ENCODE measurements around the gene NPY2R.

The NPY2R gene, protein sequence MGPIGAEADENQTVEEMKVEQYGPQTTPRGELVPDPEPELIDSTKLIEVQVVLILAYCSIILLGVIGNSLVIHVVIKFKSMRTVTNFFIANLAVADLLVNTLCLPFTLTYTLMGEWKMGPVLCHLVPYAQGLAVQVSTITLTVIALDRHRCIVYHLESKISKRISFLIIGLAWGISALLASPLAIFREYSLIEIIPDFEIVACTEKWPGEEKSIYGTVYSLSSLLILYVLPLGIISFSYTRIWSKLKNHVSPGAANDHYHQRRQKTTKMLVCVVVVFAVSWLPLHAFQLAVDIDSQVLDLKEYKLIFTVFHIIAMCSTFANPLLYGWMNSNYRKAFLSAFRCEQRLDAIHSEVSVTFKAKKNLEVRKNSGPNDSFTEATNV

GRCh38 chr4:155208258-155209054 is at the start of gene NPY2R:
TSS of gene NPY2R (plus strand) at chr4:155208636. CDS start at chr4:155213940, 5,304 bp downstream.
- no peak for DNase-seq (ENCODE audit: low spot score)

DNA sequence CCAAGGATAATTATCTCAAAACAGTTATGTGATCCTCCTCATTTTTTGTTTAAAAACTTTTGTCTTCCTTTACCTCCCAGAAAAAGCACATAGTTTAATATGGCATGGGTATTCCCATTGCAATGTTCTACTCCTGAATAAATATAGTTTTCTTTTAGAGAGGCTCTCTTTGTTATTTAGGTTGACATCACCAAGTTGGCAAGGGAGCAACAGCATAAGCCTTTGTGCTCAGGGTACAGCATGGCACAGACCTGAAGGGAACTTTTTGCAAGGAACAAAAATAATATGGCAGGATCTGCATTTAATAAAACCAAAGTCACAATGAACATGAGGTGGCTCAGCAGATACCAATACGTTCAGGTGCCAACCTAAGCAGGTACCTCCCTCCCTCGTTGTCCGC is 47.1 kb upstream of the NPY2R start:
- no peak for DNase-seq (ENCODE audit: low spot score)

- DNase-seq (ENCODE audit: low spot score): no peak
Observed at GRCh38 chr4:155164718-155165117, 43.7 kb upstream of the NPY2R start.

DNA sequence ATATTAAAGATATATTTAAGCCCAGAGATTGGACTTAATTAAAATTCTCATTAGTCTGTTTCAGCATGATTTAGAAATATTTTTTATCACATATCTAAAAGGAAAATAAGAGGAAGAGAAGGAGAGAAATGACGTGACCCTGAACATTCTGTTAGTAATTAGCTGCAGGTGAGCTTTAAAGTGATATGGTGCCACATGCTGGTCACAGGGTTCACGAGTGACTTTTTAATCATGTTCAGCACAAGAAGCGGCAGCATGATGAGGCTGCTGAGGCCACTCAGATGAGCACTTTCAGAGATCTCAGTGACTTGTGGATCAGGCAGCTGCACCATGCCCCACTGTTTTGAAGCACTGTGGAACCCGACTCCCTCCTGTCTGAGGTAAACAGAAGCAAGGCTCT is 37.9 kb upstream of the NPY2R start:
- no peak for DNase-seq (ENCODE audit: low spot score)

DNA sequence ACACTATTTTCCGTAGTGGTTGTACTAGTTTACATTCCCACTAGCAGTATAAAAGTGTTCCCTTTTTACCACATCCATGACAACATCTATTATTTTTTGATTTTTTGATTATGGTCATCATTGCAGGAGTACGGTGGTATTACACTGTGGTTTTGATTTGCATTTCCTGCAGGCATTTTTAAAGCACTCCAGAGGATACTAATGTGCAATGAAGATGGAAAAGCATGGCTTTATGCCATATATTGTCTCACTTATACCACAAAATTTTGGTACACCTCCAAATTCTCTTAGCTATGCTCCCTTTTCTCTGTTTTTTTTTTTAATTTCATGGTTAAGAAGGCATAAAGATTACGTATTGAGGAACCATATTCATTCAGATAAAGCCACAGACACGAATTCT is 35.1 kb upstream of the NPY2R start:
- DNase-seq (ENCODE audit: low spot score): no peak

DNA sequence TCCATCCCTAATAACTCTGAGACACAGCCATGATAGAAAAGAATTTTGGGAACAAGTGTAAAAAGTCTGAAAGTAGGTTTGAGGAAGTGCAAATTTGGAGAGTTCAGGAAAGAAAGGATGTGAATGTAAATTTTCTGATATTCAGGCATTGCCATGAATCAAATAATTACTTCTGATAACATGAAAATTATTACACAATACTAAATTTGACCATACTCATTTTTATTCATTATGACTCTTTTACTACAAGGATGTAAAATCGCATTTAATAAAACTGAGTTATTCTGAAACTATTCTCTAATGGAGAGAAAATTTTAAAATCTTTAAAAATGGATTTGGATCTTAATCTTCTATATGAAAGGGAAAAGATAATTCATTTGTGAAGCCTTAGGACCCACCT is 33.8 kb upstream of the NPY2R start:
- no peak for DNase-seq (ENCODE audit: low spot score)

- no peak for DNase-seq (ENCODE audit: low spot score)
Observed at GRCh38 chr4:155179216-155179615, 29.2 kb upstream of the NPY2R start.

DNA sequence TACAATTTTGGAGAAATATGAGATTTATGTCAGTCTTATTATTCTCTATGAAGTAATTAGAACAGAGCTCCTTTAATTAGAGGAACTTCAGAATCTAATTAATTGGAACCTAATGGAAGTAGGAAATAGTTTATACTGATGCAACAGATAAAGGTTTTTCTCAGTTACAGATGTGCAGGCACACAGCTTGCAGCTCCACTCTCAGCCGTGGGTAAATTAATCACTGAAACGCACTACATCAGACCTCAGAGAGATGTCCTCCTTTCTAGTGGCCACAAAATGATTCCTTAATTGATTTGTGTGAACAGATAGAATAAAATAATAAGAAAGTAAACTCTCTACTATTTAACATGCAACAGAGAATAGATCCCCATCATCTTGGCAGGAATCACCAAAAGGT is 21.5 kb upstream of the NPY2R start:
- no peak for DNase-seq (ENCODE audit: low spot score)

DNA sequence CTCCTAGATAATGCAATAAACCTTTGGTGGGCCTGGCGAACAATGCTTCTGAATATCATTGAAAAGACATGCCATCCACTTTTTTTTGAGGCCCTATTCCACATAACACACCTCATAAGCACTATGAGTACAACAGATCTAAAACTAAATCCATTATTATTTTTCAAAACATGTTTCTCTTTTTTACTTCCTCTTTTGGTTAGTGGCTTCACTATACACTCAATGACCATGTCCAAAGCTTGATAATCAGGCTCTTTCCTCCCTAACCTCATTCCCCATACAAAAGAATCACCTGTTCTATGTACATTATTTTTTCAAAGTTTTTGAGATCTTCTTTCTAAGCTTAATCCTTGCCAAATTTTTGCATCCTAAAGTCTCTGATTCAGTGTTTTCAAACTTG is 20.4 kb upstream of the NPY2R start:
- no peak for DNase-seq (ENCODE audit: low spot score)

- DNase-seq (ENCODE audit: low spot score): no peak
Observed at GRCh38 chr4:155190099-155190498, 18.3 kb upstream of the NPY2R start.

DNA sequence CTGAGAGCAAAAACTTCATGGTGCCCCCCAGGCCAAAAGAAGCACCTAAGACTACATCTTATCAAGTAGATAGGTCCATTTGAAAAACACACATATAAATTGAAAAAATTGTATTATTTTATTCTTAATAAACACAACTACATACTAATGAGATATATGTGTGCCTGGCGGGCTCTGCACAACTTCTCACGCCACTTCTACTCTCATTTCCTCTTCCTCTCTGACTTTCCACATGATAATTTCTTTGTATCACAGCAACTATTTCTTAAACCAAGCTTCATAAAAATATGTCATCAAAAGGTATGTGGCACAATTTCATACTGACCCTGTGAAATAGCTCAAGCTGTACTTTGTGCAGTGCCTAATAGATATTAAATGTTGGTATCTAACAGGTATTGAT is 10.7 kb upstream of the NPY2R start:
- DNase-seq (ENCODE audit: low spot score): no peak

GRCh38 chr4:155207534-155208257 is 740 bp upstream of the NPY2R start:
- no peak for DNase-seq (ENCODE audit: low spot score)

DNA sequence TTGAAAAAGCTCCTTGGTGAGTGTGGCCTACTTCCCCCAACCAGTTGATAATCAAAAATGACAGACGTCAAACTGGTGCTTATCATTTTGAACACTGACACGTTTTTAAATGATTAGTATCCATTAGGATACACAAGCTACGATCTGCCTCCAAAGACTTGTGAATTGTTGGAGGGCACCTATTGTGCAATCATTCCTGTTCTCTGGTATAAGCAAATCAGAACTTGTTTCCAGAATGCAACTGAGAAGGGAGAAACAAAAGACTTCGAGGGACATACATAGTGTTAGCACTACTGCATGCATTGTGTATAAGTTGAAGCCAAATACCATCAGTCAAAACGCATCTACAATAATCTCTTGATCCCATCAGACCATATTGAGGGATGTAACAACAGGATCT is 11.6 kb downstream of the NPY2R start:
- DNase-seq (ENCODE audit: low spot score): no peak

DNA sequence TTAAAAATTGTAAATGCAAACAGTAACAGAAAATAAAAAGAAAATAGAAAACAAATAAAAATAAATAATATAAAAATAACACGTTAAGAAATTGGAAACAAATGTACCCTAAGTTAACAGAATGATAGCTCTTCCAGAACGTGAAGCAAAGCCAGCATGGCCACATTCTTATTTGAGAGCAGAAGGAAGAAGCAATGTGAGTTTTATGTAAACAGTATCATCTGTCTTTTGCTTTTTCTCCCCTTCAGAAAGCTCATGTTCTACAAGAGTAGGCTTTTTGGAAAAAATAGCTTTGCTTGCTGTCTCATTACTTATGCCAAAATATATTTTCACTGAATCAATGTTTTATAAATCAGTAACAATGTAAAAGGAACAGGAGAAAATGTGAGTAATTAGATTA is 18.7 kb downstream of the NPY2R start:
- no peak for DNase-seq (ENCODE audit: low spot score)

- no peak for DNase-seq (ENCODE audit: low spot score)
Observed at GRCh38 chr4:155228713-155229112, 20.3 kb downstream of the NPY2R start.

- no peak for DNase-seq (ENCODE audit: low spot score)
Observed at GRCh38 chr4:155232432-155232831, 24.0 kb downstream of the NPY2R start.

DNA sequence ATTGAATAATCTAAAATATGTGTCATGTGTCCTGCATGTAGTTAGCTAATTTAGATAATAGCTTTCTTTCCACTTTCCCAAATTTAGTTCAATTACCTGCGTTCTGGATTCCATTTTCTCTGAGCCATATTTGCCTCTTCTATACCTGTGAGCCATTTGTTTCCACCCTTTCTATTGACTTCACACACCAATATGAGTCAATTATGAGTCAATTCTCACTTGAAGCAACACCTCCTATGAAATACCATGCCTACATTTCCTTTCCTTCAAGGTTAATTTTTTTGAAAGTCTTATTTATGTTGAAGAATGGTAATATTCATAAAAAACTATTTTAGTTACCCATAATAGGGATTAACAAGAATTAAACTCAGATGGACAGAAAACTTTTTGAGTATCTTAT is 25.8 kb downstream of the NPY2R start:
- DNase-seq (ENCODE audit: low spot score): no peak

DNA sequence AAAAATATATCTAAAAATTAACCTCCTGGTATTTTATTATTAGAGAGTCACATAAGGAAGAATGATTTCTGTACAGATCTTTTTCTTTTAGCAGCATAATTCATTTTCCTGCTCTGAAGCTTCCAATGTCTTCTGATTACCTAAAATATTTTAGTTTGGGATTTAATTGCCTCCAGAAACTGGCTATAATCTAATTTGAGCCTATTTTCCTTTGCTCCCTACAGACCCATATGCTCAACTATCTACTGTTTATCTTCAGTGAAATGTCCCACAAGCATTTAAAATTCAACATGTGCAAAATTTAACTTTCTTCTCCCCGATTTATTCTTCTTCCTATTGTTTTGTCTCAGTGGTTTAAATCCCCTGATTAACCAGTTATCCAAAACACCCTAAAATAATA is 29.1 kb downstream of the NPY2R start:
- no peak for DNase-seq (ENCODE audit: low spot score)

DNA sequence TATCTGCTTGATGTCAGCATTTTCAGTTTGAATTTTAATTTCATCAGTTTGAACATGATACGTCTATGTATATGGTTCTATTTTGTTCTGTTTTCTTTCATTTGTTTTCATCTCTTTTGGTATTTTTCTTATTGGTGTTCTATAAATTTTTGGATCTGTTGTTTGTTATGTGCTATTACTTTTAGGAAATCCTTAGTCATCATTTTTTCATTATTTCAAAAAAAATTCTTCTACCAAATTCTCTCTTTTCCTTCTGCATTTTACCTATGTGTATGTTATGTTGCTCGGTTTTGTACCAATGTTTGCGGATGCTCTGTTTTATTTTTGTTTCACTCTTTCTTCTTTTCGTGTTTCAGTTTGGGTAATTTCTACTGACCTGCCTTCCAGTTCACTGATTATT is 32.8 kb downstream of the NPY2R start:
- DNase-seq (ENCODE audit: low spot score): no peak

DNA sequence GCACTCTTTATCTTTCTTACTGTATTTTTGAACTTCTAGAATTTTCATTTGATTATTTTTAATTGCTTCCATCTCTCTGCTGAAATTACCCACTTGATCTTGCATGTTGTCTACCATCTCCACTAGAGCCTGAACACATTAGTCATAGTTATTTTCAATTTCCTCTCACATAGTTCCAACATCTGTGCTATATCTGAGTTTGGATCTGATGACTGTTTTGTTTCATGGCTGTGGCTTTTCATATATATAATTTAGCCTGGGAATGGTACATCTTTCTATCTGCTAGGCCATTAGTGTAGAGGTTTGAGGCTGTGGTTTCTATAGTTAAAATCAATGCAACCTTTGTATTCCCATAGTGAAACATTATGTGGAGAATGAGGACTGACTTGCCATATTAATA is 33.2 kb downstream of the NPY2R start:
- no peak for DNase-seq (ENCODE audit: low spot score)

DNA sequence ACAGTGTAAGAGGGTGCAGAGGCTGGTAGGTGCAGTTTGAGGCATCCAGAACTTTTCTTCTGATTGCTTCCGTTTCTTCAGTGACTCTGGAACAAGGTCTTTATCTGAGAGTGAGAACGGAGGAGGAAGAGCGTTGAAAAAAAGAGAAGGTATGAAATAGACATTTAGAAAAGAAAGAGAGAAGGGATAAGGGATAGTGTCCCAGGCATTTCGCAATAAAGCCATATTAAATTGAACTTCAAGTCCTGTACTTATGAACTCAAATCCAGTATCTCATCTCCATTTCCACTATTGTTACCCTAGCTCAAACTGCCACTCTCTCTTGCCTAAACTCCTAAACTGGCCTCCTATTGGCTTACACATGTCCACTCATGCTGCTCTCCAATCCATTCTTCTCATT is 36.7 kb downstream of the NPY2R start:
- DNase-seq (ENCODE audit: low spot score): no peak

DNA sequence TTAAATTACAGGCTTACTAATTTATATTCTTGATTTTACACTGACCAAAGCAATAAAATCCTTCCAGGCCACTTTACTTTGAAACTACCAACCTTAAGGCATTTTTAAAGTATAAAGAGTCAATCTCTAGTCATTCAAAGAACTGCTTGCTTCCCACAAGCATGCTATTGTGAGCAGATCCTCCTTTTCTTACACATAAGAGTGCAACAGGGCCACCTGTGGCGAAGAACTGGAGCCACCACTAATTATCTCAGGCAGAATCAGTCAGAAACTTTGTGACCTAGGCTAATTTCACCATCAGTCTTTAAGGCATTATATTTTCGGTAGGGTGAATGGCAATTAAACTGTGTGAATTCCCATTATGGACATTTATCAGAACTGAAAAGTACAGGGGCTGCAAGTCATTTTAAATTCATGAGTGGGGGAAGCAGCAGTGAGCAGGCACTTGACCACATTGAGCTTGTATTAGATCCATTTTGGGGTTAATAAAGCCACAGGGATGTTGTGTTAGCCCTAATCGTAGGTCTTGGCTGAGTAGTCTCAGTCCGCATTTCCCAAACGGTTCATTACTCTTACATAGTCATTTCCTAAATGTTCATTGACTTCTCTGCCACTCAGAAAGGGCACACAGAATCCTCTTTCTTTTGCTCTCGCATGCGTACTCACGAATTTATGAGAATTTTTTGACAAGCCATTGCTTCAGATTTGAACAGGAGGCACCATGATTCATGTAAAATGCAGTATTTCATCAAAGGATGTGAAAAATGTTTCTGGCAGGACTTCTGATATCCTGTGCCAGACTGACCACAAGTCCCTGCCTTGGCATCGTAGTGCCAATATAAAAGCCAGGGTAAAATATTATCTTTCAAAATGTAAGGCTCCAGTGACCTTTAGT is 39.8 kb downstream of the NPY2R start:
- no peak for DNase-seq (ENCODE audit: low spot score)

Measured in AG08395 (cell line).